ENCODE results near the gene ZBTB7C.

- TF ChIP-seq EZH2 (IDR thresholded peaks at IDR 0.05) = no peak
- no peak for TF ChIP-seq CTCF (IDR thresholded peaks at IDR 0.05)
These were observed 12.2 kb downstream of the ZBTB7C start for GRCh38 chr18:48397021-48397420.
